ENCODE data around the gene SLBP. TPM values are rescaled to one million over a fixed set of nuclear protein-coding genes. Genes with fewer than 3 reads are reported as not detected.

Gene SLBP
- total RNA-seq, 2 donors from 2014 or later, result 29.8 to 30.5 TPM

GRCh38 chr4:1747603-1747967 is 35.5 kb upstream of the SLBP start:
- ATAC-seq (ENCODE audit: insufficient number of reproducible peaks, low FRiP score, low read depth) (no peak), DNase-seq (ENCODE audit: low spot score) (no peak)
- no peaks in the 10 kb centered on the region for H3K4me1 ChIP-seq (ENCODE audit: control insufficient read depth in 1 of 2, low read depth in 2 of 2)
- H3K36me3 ChIP-seq, result no peaks in the 10 kb centered on the region
- no peaks in the 10 kb centered on the region for H3K9me3 ChIP-seq
- no peaks in the 10 kb centered on the region for H3K27me3 ChIP-seq (replicated peaks; ENCODE audit: insufficient read depth)
- H3K27ac ChIP-seq, result no peak overlapping the region
- no peak for TF ChIP-seq CTCF (IDR thresholded peaks at IDR 0.05)
- H3K4me3 ChIP-seq, result no peak overlapping the region

GRCh38 chr4:1746919-1747602 is 34.9 kb upstream of the SLBP start:
- no peaks in the 10 kb centered on the region for H3K36me3 ChIP-seq
- no peaks in the 10 kb centered on the region for H3K27me3 ChIP-seq (replicated peaks; ENCODE audit: insufficient read depth)
- H3K27ac ChIP-seq, result no peak overlapping the region
- H3K4me3 ChIP-seq, result no peak overlapping the region
- TF ChIP-seq CTCF (IDR thresholded peaks at IDR 0.05), result no peak
- no peaks in the 10 kb centered on the region for H3K9me3 ChIP-seq
- DNase-seq (ENCODE audit: low spot score), result no peak
- no peaks in the 10 kb centered on the region for H3K4me1 ChIP-seq (ENCODE audit: control insufficient read depth in 1 of 2, low read depth in 2 of 2)
- no peak for ATAC-seq (ENCODE audit: insufficient number of reproducible peaks, low FRiP score, low read depth)

GRCh38 chr4:1746265-1746691 is 34.2 kb upstream of the SLBP start:
- H3K27ac ChIP-seq, result no peak overlapping the region
- H3K4me3 ChIP-seq, result no peak overlapping the region
- H3K9me3 ChIP-seq, result no peaks in the 10 kb centered on the region
- no peaks in the 10 kb centered on the region for H3K4me1 ChIP-seq (ENCODE audit: control insufficient read depth in 1 of 2, low read depth in 2 of 2)
- DNase-seq (ENCODE audit: low spot score), result no peak
- no peak for ATAC-seq (ENCODE audit: insufficient number of reproducible peaks, low FRiP score, low read depth)
- no peaks in the 10 kb centered on the region for H3K36me3 ChIP-seq
- H3K27me3 ChIP-seq (replicated peaks; ENCODE audit: insufficient read depth), result no peaks in the 10 kb centered on the region
- TF ChIP-seq CTCF (IDR thresholded peaks at IDR 0.05), result peak; percentile 73

- ATAC-seq (ENCODE audit: insufficient number of reproducible peaks, low FRiP score, low read depth) (no peak), DNase-seq (ENCODE audit: low spot score) (no peak)
- H3K36me3 ChIP-seq, result no peaks in the 10 kb centered on the region
- H3K9me3 ChIP-seq, result no peaks in the 10 kb centered on the region
- no peaks in the 10 kb centered on the region for H3K4me1 ChIP-seq (ENCODE audit: control insufficient read depth in 1 of 2, low read depth in 2 of 2)
- H3K27me3 ChIP-seq (replicated peaks; ENCODE audit: insufficient read depth), result no peaks in the 10 kb centered on the region
- no peak overlapping the region for H3K4me3 ChIP-seq
- H3K27ac ChIP-seq, result no peak overlapping the region
- TF ChIP-seq CTCF (IDR thresholded peaks at IDR 0.05), result no peak
Measured at GRCh38 chr4:1745697-1746096, 33.6 kb upstream of the SLBP start.

- ATAC-seq (ENCODE audit: insufficient number of reproducible peaks, low FRiP score, low read depth), result no peak
- H3K4me1 ChIP-seq (ENCODE audit: control insufficient read depth in 1 of 2, low read depth in 2 of 2), result no peaks in the 10 kb centered on the region
- H3K9me3 ChIP-seq, result no peaks in the 10 kb centered on the region
- no peak overlapping the region for H3K4me3 ChIP-seq
- no peaks in the 10 kb centered on the region for H3K27me3 ChIP-seq (replicated peaks; ENCODE audit: insufficient read depth)
- no peak for DNase-seq (ENCODE audit: low spot score)
- TF ChIP-seq CTCF (IDR thresholded peaks at IDR 0.05), result no peak
- H3K36me3 ChIP-seq, result no peaks in the 10 kb centered on the region
- H3K27ac ChIP-seq, result no peak overlapping the region
Measured at GRCh38 chr4:1745165-1745564, 33.0 kb upstream of the SLBP start.
